Activated naive CD4-positive, alpha-beta T cell treated with Interleukin-2 at 50 U/mL for 16 hours (primary cell): ENCODE results near the gene TALDO1.

Experiments
- DNase-seq: peaks from one replicate; pipeline ENCODE4 v3.0.0-alpha.2; 2020

Gene TALDO1

GRCh38 chr11:788953-789940, 42.0 kb downstream of the TALDO1 start:
- no peak for DNase-seq

GRCh38 chr11:789943-790342, 42.7 kb downstream of the TALDO1 start, which contains the start of gene CEND1:
Gene CEND1, minus strand, starts transcription at chr11:790090. Its CDS starts 1,514 bp downstream, at chr11:788576.
- peak; percentile 49 for DNase-seq

GRCh38 chr11:790721-791564, 43.7 kb downstream of the TALDO1 start:
- DNase-seq = no peak

DNA sequence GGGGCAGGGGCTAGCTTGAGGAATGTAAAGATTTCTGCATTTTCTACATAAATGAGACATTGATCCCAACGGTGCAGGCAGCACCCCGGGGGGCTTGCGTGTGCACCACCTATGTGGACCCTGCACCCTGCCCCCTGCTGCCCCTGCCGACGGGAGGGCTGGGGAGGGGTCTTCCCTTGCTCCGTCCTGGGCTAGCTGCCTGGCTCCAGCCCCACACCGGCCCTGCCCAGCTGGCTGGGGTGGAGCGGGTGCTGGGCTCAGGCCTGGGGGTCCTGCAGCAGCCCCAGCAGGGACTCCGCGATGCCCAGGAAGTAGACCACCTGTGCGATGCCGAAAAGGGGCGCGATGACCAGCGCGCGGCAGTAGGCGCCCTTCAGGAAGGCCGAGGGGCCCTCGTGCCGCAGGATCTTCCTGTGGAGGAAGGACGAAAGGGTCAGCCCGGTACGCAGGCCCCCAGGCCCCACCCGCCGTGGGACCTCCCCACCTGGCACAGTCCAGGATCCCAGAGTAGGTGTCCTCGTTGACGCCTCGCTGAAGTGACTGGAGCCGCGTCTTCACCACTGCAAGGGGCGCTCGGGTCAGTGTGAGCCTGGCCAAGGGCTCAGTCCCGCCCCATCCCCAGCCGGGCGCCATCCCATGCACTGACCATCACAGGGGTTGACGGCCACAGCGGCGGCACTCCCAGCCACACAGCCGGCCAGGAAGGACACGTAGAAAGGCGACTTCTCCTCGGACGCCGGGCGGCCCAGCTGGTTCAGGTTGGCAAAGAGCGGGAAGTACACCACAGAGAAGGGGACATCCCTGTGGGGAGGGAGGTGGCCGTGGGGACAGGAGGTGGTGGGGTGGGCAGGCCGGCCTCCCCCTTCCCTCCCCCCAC, 44.6 kb downstream of the TALDO1 start:
- no peak for DNase-seq

DNA sequence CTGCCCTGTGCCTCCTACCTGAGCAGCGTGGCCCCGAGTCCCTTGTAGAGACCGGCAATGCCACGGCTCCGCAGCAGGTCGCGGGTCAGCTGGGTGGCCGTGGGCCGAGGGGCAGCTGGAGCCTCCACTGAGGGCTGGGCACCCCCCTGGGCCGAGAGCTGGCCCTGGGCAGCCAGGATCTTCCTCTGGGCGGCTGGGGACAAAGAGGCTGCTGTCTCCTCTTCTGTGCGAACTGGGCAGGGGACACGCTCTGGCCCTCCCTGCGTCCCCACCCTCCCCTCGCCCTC, 45.2 kb downstream of the TALDO1 start:
- no peak for DNase-seq

- DNase-seq = no peak
Observed at GRCh38 chr11:792873-793272, 45.6 kb downstream of the TALDO1 start.

DNA sequence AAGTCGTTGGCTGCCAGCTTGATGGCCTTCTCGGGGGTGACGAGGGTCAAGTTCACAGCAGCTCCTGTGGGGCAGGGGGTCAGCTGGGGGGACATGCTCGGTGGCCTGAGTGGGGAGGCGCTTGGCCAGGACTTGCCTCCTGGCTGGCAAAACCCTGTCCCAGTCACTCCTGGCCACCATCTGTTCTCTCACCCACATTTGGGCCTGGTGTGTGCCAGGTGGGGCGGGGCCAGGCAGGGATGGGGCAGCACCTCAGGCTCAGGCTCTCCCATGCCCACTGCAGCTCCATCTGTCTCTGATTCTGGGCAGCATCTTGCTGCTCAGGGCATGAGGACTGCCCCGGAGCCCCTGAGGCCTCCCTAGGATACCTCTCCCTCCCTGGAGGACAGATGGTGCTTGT, 46.3 kb downstream of the TALDO1 start:
- no peak for DNase-seq

DNA sequence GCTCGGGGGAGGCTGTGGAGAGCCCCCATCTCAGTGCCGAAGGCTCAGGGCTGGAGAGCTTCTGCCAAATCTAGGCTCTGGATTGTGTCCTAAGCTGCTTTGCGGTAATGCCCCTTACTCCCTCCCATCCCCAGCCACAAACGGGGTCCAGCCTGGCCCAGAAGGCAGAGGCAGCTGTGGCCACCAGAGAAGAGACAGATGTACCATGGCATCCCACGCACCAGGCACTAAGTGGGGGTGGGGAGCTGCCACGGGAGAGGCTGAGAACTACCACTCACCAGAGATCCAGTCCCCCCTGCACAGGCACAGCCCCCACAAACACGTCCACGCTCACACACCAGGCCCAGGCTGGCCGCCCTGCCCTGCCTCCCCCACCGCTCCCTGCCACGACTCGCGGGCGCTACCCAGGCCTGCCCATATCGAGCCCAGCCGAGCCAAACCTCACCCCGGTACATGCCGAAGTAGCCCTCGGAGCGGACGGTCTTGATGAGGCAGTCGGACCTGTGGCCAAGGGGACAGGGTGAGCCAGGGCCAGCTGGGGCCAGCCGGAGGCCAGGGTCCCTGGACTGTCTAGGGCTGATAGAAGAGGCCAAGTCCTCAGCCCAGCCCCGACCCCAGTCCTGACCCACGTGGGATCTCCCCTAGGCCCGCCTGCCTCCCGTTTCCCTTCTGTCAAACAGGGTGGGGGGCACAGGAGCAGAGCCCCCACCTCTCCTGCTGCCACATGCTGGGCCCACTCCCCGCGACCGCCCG, 46.9 kb downstream of the TALDO1 start:
- no peak for DNase-seq

DNA sequence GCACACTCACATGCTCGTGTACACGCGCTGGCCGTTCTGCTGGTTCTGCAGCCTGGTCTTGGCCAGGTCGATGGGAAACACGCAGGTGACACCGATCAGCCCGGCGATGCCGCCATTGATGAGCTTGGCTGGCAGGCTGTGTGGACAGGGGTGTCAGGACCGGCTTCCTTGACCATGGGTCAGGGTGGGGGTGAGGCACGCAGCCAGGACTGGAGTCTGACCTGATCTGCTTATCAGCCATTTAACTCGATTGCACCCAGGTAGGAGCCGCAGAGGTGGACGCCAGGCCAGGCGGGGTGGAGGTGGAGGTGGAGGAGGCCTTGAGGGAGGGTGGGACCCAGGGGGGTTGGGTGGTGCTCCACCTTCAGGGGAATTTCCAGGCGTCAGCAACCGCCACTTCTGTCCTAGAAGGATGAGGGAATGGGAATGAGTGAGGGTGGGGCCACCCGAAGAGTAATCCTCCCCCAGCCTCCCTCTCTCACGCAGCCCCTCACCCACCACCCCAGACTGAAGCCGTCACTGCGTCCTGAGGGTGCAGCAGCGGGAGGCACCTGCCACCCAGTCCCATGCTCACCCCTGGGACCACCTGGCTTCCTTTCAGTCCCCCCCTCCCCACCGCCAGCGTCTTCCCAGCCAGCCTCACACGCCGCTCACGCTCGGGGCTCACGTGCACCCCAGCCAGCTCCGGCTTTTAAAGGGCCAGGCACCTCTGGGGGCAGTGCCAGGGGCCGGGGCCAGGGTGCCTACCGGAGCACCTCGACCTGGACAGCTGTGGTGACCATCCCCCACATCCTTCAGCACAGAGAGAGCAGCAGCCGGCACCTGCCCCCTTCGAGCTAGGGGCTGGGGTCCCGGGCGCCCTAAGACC, 47.7 kb downstream of the TALDO1 start:
- DNase-seq = no peak

DNA sequence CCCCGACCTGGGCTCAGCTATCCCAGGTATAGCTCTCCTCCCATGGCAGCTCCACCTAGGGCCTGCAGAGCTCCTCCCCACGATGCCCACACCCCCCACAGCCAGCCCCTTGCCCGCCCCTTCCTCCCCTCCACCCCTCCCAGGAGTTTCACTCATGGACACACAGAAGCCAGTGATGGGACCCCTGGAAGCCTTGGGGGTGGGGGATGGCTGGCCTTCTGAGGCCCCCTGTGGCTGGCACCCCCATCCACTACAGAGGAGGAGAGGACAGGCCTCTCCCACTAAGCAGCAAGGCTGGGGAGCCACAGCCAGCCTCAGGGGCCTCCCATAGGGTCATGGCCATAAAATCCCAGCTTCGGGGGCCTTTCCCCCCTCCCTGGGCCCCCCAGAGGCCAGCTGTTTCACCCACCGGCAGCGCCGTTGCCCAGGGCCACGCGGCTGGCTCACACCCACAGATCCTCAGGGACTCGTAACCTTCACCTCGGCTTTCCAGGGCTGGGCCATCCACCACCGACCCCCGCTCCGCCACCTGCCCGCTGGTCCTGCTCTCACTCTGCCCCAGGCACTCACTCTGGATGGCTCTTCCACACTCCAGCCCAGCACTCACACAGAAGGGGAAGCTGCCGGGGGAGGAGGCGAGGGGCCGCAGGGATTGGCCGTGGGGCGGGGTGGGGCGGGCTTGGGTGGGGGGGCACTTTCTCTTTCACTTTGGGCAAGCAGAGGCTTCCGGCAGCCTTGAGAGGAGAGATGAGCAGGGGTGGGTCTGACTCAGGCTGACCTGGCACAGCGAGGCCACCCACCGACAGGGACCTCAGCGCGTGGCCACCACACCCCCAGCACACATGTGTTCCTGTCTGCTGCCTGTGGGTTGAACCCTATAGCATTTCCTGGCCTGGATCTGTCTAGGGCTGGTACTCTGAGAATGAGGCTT, 48.6 kb downstream of the TALDO1 start:
- peak; percentile 86 for DNase-seq

DNA sequence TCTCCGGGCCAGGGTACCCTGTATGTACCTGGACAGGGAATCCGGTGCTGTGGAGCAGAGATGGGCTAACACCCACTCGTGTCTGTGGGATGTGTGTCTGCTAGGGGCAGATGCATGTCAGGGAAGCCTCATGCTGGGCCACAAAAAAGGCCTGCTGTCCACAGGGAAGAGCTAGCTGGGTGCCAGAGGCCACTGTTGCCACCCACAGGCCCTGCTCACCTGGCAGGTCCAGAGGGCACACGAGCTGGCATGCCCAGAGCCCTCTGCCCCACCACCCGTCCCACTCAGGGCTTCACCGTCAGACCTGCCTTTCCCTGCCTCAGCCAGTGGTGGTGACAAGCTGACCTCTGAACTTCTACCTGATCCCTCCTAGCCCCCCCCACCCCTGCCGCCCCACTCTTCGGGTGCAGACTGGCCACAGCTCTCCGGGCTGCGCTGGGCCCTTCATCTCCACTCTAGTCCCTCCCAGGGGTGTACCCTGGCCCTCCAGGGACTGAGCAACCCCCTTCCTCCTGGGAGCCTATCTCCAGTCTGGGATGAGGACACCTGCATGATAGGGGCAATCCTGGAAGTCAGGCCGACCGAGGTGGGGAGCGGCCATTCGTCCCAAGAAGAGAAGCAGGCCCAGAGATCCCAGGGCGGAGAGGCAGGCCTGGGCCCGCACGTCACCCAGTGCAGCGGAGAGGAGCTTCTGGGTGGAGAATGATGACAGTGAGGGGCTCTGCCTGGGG, 49.5 kb downstream of the TALDO1 start:
- DNase-seq = no peak

DNA sequence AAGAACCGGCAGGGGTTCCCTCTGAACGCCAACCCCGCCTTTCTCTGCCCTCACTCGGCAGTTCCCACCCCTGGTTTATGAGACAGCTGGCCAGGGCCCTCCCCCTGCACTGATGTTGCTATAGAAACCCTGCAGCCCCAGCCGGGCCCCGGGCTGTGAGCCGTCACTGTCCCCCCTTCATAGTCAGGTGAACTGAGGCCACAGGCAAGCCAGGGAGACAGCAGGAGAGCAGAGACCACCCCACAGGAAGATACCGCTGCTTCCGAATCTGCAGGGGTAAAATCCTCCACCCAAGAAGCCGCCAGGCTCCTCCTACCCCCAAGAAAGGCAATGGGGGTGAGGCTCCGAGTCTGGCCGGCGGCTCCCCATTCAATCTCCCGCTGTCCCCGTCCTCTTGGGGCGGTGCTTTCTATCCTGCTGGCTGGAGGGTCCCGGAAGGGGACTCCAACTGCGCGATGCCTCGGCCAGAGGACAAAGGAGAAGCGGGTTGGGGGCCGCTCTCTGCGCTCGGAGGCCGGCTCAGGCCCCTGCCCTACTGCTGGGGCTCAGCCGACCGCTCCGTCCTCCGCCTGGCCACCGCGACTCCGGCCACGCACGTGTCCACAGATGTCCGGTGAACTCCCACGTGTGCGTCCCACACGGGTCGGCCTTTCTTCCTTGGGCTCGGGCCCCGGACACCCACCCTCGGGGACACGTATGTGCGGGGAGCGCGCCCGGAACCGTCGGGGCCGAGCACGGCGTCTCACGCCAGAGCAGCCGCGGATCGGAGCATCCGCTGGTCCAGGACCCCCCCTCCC, 50.2 kb downstream of the TALDO1 start:
- peak; percentile 78 for DNase-seq

GRCh38 chr11:798093-798713, 50.9 kb downstream of the TALDO1 start, which contains the start of gene SLC25A22:
Gene SLC25A22, minus strand, starts transcription at chr11:798281. Its CDS starts 3,275 bp downstream, at chr11:795006.
- peak; percentile 87 for DNase-seq

GRCh38 chr11:799641-800316, 52.5 kb downstream of the TALDO1 start:
- DNase-seq = no peak

- no peak for DNase-seq
Observed at GRCh38 chr11:800473-800872, 53.2 kb downstream of the TALDO1 start.

DNA sequence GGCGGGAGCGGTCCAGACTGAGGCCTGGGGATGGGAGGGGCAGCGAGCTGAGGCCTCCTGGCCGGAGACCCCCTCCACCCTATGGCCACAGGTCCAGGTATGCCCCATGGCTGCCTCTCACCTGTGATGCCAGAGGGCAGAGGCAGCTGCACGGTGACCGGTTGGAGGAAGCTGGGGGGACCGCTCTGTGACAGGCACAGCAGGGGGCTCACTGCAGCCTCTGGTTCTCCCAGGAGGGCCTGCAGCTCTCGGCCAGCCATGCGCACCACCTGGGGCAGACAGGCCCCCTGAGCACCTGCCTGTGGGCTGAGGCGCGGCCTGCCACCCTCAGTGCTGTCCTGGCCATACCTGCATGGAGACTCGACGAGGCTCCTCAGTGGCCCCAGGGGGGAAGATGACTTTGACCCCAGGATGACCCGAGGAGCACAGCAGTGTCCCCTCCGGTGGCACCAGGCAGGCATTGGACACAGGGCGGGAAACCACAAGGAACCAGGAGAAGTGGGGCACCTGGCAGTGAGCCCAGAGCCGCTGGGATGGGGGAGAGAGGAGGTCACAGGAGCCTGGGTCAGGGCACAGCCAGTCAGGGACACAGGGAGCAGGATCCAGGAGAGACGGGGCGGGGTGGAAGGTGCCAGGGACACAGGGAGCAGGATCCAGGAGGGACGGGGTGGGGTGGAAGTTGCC, 54.0 kb downstream of the TALDO1 start:
- no peak for DNase-seq
